Sciatic nerve (tissue), 2 donors: ENCODE results near the gene ZBTB16. TPM values are rescaled to one million over a fixed set of nuclear protein-coding genes. Genes with fewer than 3 reads are reported as not detected.
A peak's percentile ranks its signal among the peaks of the same experiment; 100 is the strongest.

ENCODE experiments used
- ATAC-seq: fragments of 200-7000 bp; cut with Tn5 transposase; one replicate; pipeline ENCODE4 v1.9.1; 2020; ENCODE audit warnings: mild to moderate bottlenecking, moderate library complexity
- DNase-seq: peaks from one replicate; pipeline ENCODE4 v3.0.0-alpha.2; 2020; ENCODE audit warnings: low spot score
- intact Hi-C: fragments of 100-400 bp; cut with DNase I; formaldehyde crosslinking; loops from one replicate; pipeline ENCODE4 v1.14.2; 2022
- total RNA-seq: library from RNA; stranded (reverse); fragmentation: NEBNext Ultra II Directional; extraction: Animal tissue kit (Norgen Biotek cat#: 25700); gene quantifications from one replicate; pipeline ENCODE4 v1.2.1, GENCODE V29; 2021
- donor health status: DM: no; HTN: no; CAD: no.
- donor health status: DM: no; HTN: no; CAD: no.

The ZBTB16 gene
- total RNA-seq, 1 donor from 2014 or later: 22.7 TPM

DNA sequence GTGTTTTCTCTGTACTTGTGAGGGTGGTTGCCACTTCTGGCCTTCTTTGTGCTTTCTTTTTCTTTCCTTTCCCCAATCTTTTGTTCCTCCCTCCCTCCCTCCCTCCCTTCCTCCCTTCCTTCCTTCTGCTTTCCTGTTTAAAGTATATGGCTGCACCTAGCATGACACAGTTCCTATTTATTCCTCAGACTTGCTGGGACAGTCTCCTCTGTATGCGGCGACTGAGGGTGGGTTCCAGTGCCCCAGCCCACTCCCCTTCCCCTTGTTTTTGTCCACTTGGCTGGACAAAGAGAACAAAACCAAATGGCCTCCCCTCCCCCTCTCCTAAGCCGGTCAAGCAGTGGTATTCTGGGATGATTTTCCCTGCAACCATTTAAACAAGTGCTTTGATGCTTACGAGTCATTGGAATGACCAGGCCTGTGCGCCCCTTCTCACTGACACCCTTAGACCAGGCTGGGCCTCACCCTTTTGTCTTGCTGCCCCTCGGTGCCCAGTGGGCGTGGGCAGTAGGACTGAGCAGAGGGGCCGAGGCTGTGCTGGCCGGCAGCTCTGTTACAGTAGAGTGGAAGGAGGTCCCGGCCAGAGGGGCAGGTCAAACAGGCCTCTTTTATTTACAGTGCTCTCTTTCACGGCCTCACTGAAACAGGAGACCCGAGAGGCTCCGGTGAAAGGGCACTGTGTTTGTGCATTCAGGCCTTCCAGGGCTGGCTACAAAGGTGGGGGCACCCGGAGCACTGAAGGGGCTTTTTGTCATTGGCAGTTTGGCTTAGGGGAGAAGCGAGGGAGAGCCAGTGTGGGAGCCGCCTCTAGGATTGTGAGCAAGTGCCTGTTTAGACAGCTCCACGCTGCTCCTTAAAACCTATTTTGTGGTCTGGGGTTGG lies 32.2 kb downstream of the ZBTB16 start:
- ATAC-seq (peak; percentile 27), DNase-seq (no peak)
- intact Hi-C loops: no loop called here

DNA sequence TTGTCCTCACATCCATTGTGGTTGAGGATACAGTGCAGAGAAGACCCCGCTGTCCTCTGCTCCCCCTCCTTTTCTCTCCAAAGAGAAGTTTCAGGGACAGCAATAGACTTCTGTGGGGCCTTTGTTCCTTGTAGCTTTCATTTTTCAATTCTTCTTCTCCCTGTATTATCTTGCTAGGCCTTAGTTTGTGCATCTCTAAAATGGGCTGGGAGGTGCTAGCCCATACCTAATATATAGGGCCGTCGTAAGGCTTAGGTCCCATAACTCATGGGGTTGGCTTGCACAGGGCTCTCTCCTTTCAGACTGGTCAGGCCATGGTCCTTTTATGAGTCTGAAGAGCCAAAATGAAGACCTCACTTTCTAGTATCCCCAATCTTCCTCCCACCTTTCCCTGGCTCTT lies 33.0 kb downstream of the ZBTB16 start:
- intact Hi-C loops: no loop called here
- ATAC-seq (no peak), DNase-seq (no peak)

DNA sequence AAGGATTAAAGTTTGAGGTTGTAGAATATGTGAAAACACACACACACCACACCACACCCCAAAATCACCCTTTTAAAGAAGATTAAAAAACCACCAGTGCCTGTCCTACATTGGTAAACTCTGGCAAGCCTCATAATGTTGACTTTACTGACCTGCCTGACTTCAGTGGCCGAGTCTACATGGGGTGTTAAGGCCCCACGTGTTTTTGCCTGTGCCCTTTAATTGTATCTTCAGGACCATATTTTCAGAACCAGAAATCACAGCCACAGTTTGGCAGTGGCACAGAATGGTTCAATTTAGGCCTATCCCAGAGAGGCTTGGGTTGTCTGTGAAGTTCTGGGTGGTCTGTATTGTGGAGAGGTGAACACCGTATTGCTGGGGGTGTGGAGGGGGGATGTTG lies 33.4 kb downstream of the ZBTB16 start:
- intact Hi-C loops: no loop called here
- DNase-seq (no peak), ATAC-seq (no peak)

DNA sequence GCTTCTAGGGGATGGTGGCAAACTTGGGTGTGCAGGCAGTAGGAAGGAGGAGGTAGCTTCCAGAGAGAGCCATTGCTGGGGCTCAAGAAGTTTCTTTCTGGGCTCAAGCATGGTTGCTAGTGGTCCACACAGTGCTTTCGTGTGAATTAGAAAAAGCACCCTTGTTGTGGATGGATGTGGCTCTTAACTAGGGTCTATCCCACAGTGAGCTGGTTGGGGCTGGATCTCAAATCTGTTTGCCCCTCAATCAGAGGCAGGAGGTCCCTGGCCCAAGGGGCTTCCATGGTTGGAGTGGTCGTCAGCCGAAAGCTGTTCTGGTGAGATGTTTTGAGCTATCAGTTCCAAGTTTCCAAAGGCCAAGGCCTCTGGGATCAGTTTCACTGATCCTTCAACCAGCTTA lies 35.0 kb downstream of the ZBTB16 start:
- intact Hi-C loops: no loop called here
- DNase-seq (no peak), ATAC-seq (no peak)

GRCh38 chr11:114095899-114096298 lies 36.4 kb downstream of the ZBTB16 start:
- ATAC-seq (no peak), DNase-seq (no peak)

GRCh38 chr11:114097832-114098231 lies 38.3 kb downstream of the ZBTB16 start:
- intact Hi-C loops: no loop called here
- ATAC-seq: no peak
- DNase-seq: no peak

More at GRCh38 chr11:114095899-114096298, 36.4 kb downstream of the ZBTB16 start:
- intact Hi-C loops: no loop called here

GRCh38 chr11:114098927-114099326 lies 39.4 kb downstream of the ZBTB16 start:
- ATAC-seq: no peak

GRCh38 chr11:114099392-114100178 lies 40.1 kb downstream of the ZBTB16 start:
- no peak for ATAC-seq
- intact Hi-C loops: no loop called here
- no peak for DNase-seq

More at GRCh38 chr11:114098927-114099326, 39.4 kb downstream of the ZBTB16 start:
- no peak for DNase-seq
- intact Hi-C loops: no loop called here

- intact Hi-C loops: no loop called here
- ATAC-seq (no peak), DNase-seq (no peak)
Observed at GRCh38 chr11:114102993-114103896, 43.7 kb downstream of the ZBTB16 start.

- ATAC-seq (no peak), DNase-seq (no peak)
- intact Hi-C loops: no loop called here
Observed at GRCh38 chr11:114105611-114106010, 46.1 kb downstream of the ZBTB16 start.

DNA sequence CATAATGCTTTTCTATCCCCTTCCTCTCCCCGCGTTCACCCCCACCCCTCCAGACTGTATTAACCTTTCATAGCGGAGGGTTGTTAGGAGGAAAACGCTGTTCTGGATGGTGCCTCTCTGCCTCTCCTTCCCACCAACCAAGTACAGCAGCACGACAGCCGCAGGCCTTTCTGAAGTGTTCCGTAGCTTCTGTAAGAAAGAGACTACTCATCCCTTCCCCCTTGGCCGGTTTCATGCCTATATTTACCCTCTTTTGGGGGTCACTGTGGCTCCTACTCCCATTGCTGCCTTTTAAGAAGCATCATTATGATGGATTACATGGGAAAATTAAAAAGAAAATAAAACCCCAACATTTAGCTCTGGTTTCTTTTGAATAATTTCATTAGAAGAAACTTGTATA lies 46.5 kb downstream of the ZBTB16 start:
- DNase-seq (no peak), ATAC-seq (no peak)
- intact Hi-C loops: no loop called here

DNA sequence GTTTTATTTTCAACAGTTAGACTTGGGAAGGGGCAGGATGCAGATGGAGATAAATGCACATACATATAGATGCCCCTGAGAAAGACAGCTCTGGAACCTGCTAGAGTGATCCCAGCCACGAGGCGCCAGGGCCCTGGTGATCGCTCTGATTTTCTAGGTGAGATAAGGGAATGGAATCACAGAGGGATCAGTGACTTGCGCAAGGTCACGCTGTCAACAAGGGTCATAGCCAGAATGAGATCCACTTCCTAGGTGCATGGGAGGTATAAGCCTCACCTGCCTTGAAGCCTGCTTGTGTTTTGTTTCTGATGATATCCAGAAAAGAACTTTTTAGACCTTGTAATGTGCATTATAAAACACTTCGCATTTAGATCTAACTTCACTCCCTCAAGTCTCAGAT lies 47.5 kb downstream of the ZBTB16 start:
- ATAC-seq (no peak), DNase-seq (no peak)
- intact Hi-C loops: no loop called here

DNA sequence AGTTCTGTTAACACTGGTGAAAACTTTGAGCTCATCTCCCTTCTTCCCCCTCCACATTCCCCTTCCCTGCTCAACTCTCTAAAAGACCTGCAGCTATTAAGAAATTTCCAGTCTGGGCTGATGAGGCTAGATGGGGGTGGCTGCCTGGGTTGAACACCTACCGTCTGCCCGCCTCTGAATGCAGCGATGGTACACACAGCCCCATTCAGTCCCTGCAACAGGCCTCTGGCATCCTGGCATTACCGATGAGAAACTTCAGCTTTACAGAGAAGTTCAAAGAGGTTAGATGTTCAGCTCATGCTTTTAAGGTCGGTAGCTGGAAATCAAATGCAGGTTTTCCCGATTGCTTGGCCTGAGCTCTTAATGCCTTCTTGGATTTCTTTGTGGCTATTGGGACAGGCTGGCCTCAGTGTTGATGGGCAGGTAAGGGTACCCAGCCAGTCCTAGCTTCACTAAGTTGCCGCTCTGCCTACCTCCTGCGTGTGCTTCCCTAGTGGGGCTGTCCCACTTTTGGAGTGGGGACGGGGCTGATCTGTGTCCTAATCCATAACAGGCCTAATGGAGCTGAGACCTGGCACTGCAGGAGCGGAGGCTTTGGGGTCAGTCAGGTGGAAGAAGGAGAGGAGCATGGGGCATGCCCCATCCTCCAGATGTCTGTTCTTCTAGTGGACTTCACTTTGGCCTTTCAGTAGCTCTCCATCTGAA lies 49.1 kb downstream of the ZBTB16 start:
- DNase-seq (no peak), ATAC-seq (no peak)
- intact Hi-C loops: no loop called here

- intact Hi-C loops: no loop called here
- DNase-seq: no peak
- peak; percentile 12 for ATAC-seq
Observed at GRCh38 chr11:114109206-114110090, 49.9 kb downstream of the ZBTB16 start.

- no peak for DNase-seq
- no peak for ATAC-seq
- intact Hi-C loops: no loop called here
Observed at GRCh38 chr11:114110123-114110522, 50.6 kb downstream of the ZBTB16 start.

- intact Hi-C loops: no loop called here
- ATAC-seq: peak; percentile 88
- no peak for DNase-seq
Observed at GRCh38 chr11:114110952-114111947, 51.7 kb downstream of the ZBTB16 start.
